SK-N-SH (cell line): ENCODE results near the gene CCDC148. TPM values are rescaled to one million over a fixed set of nuclear protein-coding genes. Genes with fewer than 3 reads are reported as not detected.

ENCODE experiments used
- CTCF ChIA-PET: fragments of 300-600, 350-600 bp; formaldehyde crosslinking; extraction: SDS; loops from one replicate; lab custom pipeline; 2021; lab: Yijun Ruan, JAX
- POLR2A ChIA-PET: fragments of 350-600 bp; sonication (Branson Sonifier 250); formaldehyde crosslinking; extraction: SDS; loops from one replicate; lab custom pipeline; 2020; ENCODE audit warnings: antibody characterized with exemption, inconsistent platforms; lab: Yijun Ruan, JAX
- DNase-seq: peaks from one replicate; pipeline ENCODE4 v3.0.0; 2012
- H2AFZ ChIP-seq: fragments of 200-600 bp; sonication (generic); 2 replicates; pipeline ENCODE4 v1.8.1; 2016; ENCODE audit warnings: antibody characterized with exemption, mild to moderate bottlenecking, low read depth
- H3F3A ChIP-seq: fragments of 200-600 bp; sonication (generic); replicated peaks from 2 replicates; pipeline ENCODE3; 2016; ENCODE audit warnings: antibody characterized with exemption, mild to moderate bottlenecking; ENCODE audit not compliant: insufficient read depth
- H3K27ac ChIP-seq, 2 experiments: fragments of 200-500 bp in 1 of 2; fragments of 200-600 bp in 1 of 2; sonication (Bioruptor generic) in 1 of 2; sonication (generic), shearing (Covaris generic) in 1 of 2; 2 replicates each; pipeline versions ENCODE4 v1.5.1 to v1.6.1; 2014 to 2016; ENCODE audit warnings: low read depth in 2 of 2, inconsistent platforms in 1 of 2, low read length in 1 of 2, mild to moderate bottlenecking in 1 of 2, mixed read lengths in 1 of 2
- H3K27me3 ChIP-seq: fragments of 200-600 bp; sonication (generic), shearing (Covaris generic); 2 replicates; pipeline ENCODE4 v1.6.1; 2016; ENCODE audit warnings: mixed run types; ENCODE audit not compliant: insufficient read depth
- H3K36me3 ChIP-seq, 2 experiments: fragments of 200-500 bp in 1 of 2; fragments of 200-600 bp in 1 of 2; sonication (Bioruptor generic) in 1 of 2; sonication (generic) in 1 of 2; replicated peaks in 1 of 2; 2 replicates each; pipeline versions ENCODE3 to v1.5.1; 2014 to 2016; ENCODE audit warnings: low read length in 1 of 2, mild to moderate bottlenecking in 1 of 2; ENCODE audit not compliant: insufficient read depth in 2 of 2, control insufficient read depth in 1 of 2
- H3K4me1 ChIP-seq, 2 experiments: fragments of 200-500 bp in 1 of 2; fragments of 200-600 bp in 1 of 2; sonication (Bioruptor generic) in 1 of 2; sonication (generic), shearing (Covaris generic) in 1 of 2; 2 replicates each; pipeline versions ENCODE4 v1.5.1 to v1.6.1; 2014 to 2016; ENCODE audit warnings: low read depth in 1 of 2, low read length in 1 of 2, mixed run types in 1 of 2; ENCODE audit not compliant: insufficient read depth in 2 of 2, control insufficient read depth in 1 of 2
- H3K4me2 ChIP-seq: fragments of 200-600 bp; sonication (generic), shearing (Covaris generic); 2 replicates; pipeline ENCODE4 v1.6.1; 2017; ENCODE audit warnings: mixed run types
- H3K4me3 ChIP-seq, 2 experiments: fragments of 200-500 bp in 1 of 2; fragments of 200-600 bp in 1 of 2; sonication (Bioruptor generic) in 1 of 2; sonication (generic), shearing (Covaris generic) in 1 of 2; 2 replicates each; pipeline versions ENCODE4 v1.5.1 to v1.8.1; 2014 to 2016; ENCODE audit warnings: low read depth in 2 of 2, inconsistent platforms in 1 of 2, low read length in 1 of 2, mild to moderate bottlenecking in 1 of 2, mixed read lengths in 1 of 2, moderate library complexity in 1 of 2
- H3K79me2 ChIP-seq: fragments of 200-600 bp; sonication (generic); 2 replicates; pipeline ENCODE4 v1.8.1; 2017; ENCODE audit warnings: mild to moderate bottlenecking; ENCODE audit not compliant: insufficient read depth
- H3K9ac ChIP-seq: fragments of 200-600 bp; sonication (generic); 2 replicates; pipeline ENCODE4 v1.6.1; 2017; ENCODE audit warnings: mixed run types
- H3K9me2 ChIP-seq: fragments of 200-600 bp; sonication (generic); 2 replicates; pipeline ENCODE4 v1.6.1; 2017; ENCODE audit warnings: mixed run types
- H3K9me3 ChIP-seq: fragments of 200-600 bp; sonication (generic); 2 replicates; pipeline ENCODE4 v1.6.1; 2017; ENCODE audit warnings: mixed run types, mild to moderate bottlenecking, moderate library complexity
- H4K20me1 ChIP-seq: fragments of 200-600 bp; sonication (generic); 2 replicates; pipeline ENCODE4 v1.6.1; 2017; ENCODE audit warnings: mild to moderate bottlenecking, mixed run types; ENCODE audit not compliant: insufficient read depth
- ELF1 ChIP-seq: IDR thresholded peaks from 2 replicates; pipeline ENCODE4 v1.4.0; 2012
- FOSL2 ChIP-seq: IDR thresholded peaks from 2 replicates; pipeline ENCODE4 v1.4.0; 2012; ENCODE audit warnings: low read depth, mild to moderate bottlenecking, moderate library complexity, borderline replicate concordance
- FOXJ3 ChIP-seq: sonication (generic); formaldehyde crosslinking; IDR thresholded peaks from 2 replicates; pipeline ENCODE4 v1.5.1; 2020; ENCODE audit warnings: mild to moderate bottlenecking, missing genetic modification reagents
- GATA2 ChIP-seq: sonication (generic); formaldehyde crosslinking; IDR thresholded peaks from 2 replicates; pipeline ENCODE4 v1.5.0; 2020; ENCODE audit warnings: mild to moderate bottlenecking, missing genetic modification reagents
- MEF2A ChIP-seq: IDR thresholded peaks from 2 replicates; pipeline ENCODE4 v1.4.0; 2012; ENCODE audit warnings: low read depth, borderline replicate concordance
- MXI1 ChIP-seq: IDR thresholded peaks from 2 replicates; pipeline ENCODE4 v1.6.1; 2012; ENCODE audit warnings: mild to moderate bottlenecking, low read depth, low read length, improper control_type of control experiment
- NRF1 ChIP-seq: IDR thresholded peaks from 2 replicates; pipeline ENCODE4 v1.6.1; 2012; ENCODE audit warnings: low read depth, mild to moderate bottlenecking, low read length
- POLR2AphosphoS5 ChIP-seq: IDR thresholded peaks from 2 replicates; pipeline ENCODE4 v1.6.1; 2012; ENCODE audit warnings: low read depth, low read length
- RCOR1 ChIP-seq: fragments of 150-350 bp; IDR thresholded peaks from 2 replicates; pipeline ENCODE4 v1.6.1; 2017; ENCODE audit warnings: antibody characterized with exemption, low read length
- RFX5 ChIP-seq: IDR thresholded peaks from 2 replicates; pipeline ENCODE4 v1.6.1; 2012; ENCODE audit warnings: mild to moderate bottlenecking, improper control_type of control experiment, low read length
- TAF1 ChIP-seq: IDR thresholded peaks from 2 replicates; pipeline ENCODE4 v1.6.1; 2012; ENCODE audit warnings: low read depth, mild to moderate bottlenecking, low read length, moderate library complexity, borderline replicate concordance
- TCF12 ChIP-seq: IDR thresholded peaks from 2 replicates; pipeline ENCODE4 v1.4.0; 2012
- TEAD4 ChIP-seq: IDR thresholded peaks from 2 replicates; pipeline ENCODE4 v1.4.0; 2012; ENCODE audit warnings: mild to moderate bottlenecking, borderline replicate concordance; ENCODE audit not compliant: insufficient read depth
- WGBS: methylation state at CpG from one replicate; pipeline ENCODE4 v1.1.6; 2017; ENCODE audit warnings: low lambda C conversion rate; 5-methylcytosine and 5-hydroxymethylcytosine counted together
- polyA plus RNA-seq, 3 experiments: library from polyadenylated mRNA; depleted of rRNA; stranded (reverse); fragments of >200 nt; gene quantifications; 2 replicates each; pipeline ENCODE4 v1.2.3, GENCODE V29; 2012
- TF ChIP-seq, protein P1 (sequence below): IDR thresholded peaks from 2 replicates; pipeline ENCODE4 v1.4.0; 2012; ENCODE audit warnings: low read depth, borderline replicate concordance
- TF ChIP-seq, protein P2 (sequence below): fragments of 200-600 bp; sonication (generic); IDR thresholded peaks from 2 replicates; pipeline ENCODE4 v1.6.1; 2017; ENCODE audit warnings: antibody characterized with exemption, mild to moderate bottlenecking, moderate library complexity
- TF ChIP-seq, protein P3 (sequence below): fragments of 150-350 bp; IDR thresholded peaks from 2 replicates; pipeline ENCODE4 v1.6.1; 2017; ENCODE audit warnings: antibody characterized with exemption, low read length, low read depth, borderline replicate concordance
- TF ChIP-seq, protein P4 (sequence below): IDR thresholded peaks from 2 replicates; pipeline ENCODE4 v1.6.1; 2012; ENCODE audit warnings: mild to moderate bottlenecking, low read depth, low read length, moderate library complexity

Gene CCDC148
- polyA plus RNA-seq, 1 of the 3 experiments (the other 2 are of a cell fraction), result 0.18 TPM

DNA sequence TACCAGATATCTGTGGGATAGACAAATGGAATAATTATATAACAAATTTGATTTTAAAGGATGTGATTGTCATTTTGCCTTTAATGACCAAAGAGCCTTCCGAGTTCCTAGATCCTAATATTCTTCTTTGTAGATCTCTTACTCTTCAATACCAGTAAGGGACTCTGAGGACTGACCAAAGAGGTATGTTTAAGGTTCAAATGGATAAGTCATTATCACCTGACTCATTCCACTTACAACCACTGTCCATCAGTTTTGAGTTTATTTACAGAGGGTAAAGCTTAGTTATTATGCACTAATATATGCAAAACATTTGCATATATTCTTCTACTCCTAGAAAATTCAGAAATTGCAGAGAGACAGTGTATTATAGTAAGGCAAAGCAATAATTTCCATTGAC lies 62.7 kb downstream of the CCDC148 start:
- Histone ChIP-seq H3K79me2 (no peaks in the 10 kb centered on the region), H3F3A (no peaks in the 10 kb centered on the region), H2AFZ (no peak overlapping the region), H3K27me3 (no peaks in the 10 kb centered on the region), H3K4me2 (no peak overlapping the region), H3K4me3 (no peak overlapping the region), H3K27ac (no peak overlapping the region), H3K9me2 (no peaks in the 10 kb centered on the region), H3K9me3 (no peaks in the 10 kb centered on the region), H4K20me1 (no peaks in the 10 kb centered on the region), H3K9ac (no peak overlapping the region), H3K4me1 (no peaks in the 10 kb centered on the region), H3K36me3 (no peaks in the 10 kb centered on the region)
- CTCF ChIA-PET, result interaction anchor here (1.1 to 1.4 kb wide), 2 partner anchors 23 to 336 kb away, joined by 3 read pairs; no protein-coding TSS in a partner anchor
- no peak for TF ChIP-seq ELF1
- no peak for TF ChIP-seq RCOR1
- TF ChIP-seq MEF2A, result no peak
- TF ChIP-seq, protein P1, sequence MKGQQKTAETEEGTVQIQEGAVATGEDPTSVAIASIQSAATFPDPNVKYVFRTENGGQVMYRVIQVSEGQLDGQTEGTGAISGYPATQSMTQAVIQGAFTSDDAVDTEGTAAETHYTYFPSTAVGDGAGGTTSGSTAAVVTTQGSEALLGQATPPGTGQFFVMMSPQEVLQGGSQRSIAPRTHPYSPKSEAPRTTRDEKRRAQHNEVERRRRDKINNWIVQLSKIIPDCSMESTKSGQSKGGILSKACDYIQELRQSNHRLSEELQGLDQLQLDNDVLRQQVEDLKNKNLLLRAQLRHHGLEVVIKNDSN, result no peak
- no peak for TF ChIP-seq RFX5
- no peak for TF ChIP-seq FOSL2
- TF ChIP-seq, protein P2, sequence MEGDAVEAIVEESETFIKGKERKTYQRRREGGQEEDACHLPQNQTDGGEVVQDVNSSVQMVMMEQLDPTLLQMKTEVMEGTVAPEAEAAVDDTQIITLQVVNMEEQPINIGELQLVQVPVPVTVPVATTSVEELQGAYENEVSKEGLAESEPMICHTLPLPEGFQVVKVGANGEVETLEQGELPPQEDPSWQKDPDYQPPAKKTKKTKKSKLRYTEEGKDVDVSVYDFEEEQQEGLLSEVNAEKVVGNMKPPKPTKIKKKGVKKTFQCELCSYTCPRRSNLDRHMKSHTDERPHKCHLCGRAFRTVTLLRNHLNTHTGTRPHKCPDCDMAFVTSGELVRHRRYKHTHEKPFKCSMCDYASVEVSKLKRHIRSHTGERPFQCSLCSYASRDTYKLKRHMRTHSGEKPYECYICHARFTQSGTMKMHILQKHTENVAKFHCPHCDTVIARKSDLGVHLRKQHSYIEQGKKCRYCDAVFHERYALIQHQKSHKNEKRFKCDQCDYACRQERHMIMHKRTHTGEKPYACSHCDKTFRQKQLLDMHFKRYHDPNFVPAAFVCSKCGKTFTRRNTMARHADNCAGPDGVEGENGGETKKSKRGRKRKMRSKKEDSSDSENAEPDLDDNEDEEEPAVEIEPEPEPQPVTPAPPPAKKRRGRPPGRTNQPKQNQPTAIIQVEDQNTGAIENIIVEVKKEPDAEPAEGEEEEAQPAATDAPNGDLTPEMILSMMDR, result no peak
- TF ChIP-seq, protein P3, sequence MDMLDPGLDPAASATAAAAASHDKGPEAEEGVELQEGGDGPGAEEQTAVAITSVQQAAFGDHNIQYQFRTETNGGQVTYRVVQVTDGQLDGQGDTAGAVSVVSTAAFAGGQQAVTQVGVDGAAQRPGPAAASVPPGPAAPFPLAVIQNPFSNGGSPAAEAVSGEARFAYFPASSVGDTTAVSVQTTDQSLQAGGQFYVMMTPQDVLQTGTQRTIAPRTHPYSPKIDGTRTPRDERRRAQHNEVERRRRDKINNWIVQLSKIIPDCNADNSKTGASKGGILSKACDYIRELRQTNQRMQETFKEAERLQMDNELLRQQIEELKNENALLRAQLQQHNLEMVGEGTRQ, result no peak
- POLR2A ChIA-PET, result no interaction called here
- no peak for DNase-seq
- WGBS, result 5% methylated on average over 1 of the region's 1 CpG

DNA sequence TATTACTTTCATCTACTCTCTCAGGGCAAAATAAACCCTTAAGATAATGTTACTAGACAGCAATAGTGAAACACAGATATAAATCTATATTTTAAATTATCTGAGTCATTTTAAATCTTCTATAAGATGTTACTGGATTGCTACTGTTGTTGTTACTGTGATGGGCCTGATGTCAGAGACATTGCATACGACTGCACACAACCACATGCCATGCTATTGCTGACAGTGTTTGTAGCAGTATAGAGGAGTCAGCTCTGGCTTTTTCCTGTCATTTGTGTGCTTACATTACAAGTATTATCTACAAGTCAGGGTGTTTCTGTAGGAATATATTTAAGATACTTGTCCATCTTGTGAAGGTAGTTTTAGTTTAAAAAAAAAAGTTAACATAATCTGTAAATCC lies 63.9 kb downstream of the CCDC148 start:
- Histone ChIP-seq H2AFZ (no peak overlapping the region), H3K36me3 (no peaks in the 10 kb centered on the region), H3K9me3 (no peaks in the 10 kb centered on the region), H3K4me1 (no peaks in the 10 kb centered on the region), H3K27ac (no peak overlapping the region), H3K9ac (no peak overlapping the region), H4K20me1 (no peaks in the 10 kb centered on the region), H3K27me3 (no peaks in the 10 kb centered on the region), H3K4me2 (no peak overlapping the region), H3F3A (no peaks in the 10 kb centered on the region), H3K79me2 (no peaks in the 10 kb centered on the region), H3K4me3 (no peak overlapping the region)
- DNase-seq, result no peak
- ChIA-PET POLR2A (no interaction called here), CTCF (interaction anchor here (1.7 kb wide), 1 partner anchor 362 kb away, joined by 3 read pairs; no protein-coding TSS in a partner anchor)
- no peak for TF ChIP-seq FOXJ3
- TF ChIP-seq RCOR1, result no peak
- TF ChIP-seq MXI1, result no peak
- TF ChIP-seq GATA2, result no peak
- TF ChIP-seq TEAD4, result no peak
- TF ChIP-seq, protein P4, sequence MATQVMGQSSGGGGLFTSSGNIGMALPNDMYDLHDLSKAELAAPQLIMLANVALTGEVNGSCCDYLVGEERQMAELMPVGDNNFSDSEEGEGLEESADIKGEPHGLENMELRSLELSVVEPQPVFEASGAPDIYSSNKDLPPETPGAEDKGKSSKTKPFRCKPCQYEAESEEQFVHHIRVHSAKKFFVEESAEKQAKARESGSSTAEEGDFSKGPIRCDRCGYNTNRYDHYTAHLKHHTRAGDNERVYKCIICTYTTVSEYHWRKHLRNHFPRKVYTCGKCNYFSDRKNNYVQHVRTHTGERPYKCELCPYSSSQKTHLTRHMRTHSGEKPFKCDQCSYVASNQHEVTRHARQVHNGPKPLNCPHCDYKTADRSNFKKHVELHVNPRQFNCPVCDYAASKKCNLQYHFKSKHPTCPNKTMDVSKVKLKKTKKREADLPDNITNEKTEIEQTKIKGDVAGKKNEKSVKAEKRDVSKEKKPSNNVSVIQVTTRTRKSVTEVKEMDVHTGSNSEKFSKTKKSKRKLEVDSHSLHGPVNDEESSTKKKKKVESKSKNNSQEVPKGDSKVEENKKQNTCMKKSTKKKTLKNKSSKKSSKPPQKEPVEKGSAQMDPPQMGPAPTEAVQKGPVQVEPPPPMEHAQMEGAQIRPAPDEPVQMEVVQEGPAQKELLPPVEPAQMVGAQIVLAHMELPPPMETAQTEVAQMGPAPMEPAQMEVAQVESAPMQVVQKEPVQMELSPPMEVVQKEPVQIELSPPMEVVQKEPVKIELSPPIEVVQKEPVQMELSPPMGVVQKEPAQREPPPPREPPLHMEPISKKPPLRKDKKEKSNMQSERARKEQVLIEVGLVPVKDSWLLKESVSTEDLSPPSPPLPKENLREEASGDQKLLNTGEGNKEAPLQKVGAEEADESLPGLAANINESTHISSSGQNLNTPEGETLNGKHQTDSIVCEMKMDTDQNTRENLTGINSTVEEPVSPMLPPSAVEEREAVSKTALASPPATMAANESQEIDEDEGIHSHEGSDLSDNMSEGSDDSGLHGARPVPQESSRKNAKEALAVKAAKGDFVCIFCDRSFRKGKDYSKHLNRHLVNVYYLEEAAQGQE, result no peak
- TF ChIP-seq NRF1, result no peak
- no peak for TF ChIP-seq POLR2AphosphoS5
- no peak for TF ChIP-seq TCF12
- no peak for TF ChIP-seq TAF1
- TF ChIP-seq, all 33 proteins: peak for 0
- 0% methylated on average over 1 of the region's 1 CpG for WGBS
- H3K9me2 ChIP-seq, result no peaks in the 10 kb centered on the region
